ENCODE results near the gene MRPL53.

MRPL53 gene

DNA sequence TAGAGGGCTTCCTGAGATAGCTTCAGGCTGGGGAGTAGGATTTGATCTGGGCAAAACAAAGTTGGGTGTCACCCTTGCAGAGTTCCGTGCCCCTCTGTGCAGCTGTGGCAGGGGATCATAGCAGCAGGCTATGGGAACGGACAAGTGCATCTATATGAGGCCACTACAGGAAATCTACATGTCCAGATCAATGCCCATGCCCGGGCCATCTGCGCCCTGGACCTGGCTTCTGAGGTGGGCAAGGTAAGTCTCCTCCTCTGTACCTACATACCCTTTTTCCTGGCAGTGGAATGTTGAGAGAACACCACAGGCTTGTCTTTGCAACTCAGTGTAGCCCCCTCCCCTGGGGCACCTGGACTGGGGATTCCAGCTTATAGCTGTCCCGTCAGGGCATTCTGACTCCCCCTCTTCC lies 47.5 kb downstream of the MRPL53 start:
- DNase-seq: no peak

DNA sequence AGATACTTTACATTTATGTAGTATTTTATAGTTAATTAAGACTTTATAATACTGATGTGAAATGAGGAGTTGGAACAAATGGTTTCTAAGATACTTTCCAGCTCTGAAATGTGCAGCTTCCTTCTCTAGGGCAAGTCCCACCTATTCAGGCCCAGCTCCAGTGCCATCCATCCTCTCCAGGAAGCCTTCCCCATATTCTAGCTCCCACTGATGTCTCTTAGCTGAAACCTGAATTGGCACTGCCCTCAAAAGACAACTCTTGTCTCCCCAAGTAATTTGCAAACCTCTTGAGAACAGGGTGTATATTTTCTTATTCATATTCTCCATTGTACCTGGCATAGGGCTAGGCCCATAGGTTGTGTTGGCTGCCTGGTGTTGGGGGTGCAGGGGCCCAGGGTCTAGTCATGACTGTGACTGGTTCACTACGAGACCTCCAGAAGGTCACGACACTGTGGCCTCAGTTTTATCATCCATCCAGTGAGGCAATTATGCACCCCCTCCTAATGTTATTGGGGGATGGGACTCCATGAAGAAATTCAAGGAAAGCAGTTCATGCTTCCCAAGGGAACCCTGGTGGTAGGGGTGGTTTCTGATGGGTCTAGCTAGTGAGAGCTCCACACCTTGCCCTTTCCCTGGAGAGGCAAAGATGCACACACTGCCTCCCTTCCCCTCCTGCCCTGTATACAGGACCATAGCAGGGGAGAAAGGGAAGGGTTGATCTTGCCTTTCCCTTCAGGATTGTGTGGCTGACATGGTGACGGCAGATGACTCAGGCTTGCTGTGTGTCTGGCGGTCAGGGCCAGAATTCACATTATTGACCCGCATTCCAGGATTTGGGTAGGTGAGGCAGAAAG lies 48.1 kb downstream of the MRPL53 start:
- DNase-seq: no peak

DNA sequence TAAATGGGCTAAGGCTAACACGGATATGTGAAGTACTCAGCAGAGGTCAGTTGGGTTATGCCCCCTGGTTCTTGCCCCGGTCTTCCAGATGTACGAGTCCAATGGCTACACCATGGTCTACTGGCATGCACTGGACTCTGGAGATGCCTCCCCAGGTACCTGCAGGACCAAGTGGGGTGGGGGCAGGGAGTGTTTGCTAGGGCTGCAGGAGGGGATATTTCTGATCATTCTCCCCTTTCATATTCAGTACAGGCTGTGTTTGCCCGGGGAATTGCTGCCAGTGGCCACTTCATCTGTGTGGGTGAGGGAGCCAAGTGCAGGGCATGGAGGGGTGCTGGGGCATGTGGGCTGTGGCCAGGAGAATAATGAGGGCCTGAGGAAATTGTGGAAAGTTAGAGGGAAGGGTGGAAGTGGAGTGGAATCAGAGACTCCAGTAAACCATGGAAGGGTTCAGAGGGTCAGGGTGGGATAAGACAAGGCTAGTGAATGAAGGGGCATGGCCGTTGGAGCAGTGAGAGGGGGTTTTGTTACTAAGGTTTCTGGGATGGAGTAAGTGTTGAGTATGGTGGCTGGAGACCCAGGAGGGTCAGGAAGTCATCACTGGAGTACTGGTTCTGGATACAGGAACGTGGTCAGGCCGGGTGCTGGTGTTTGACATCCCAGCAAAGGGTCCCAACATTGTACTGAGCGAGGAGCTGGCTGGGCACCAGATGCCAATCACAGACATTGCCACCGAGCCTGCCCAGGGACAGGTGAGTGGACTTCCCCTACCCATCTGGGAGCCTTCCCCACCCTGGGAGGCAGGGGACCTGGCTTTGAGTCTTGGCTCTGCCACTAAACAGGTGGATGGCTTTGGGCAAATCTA lies 49.0 kb downstream of the MRPL53 start:
- DNase-seq: no peak

Measured in left hindlimb (tissue), 1 donor.